Fibroblast of skin of left biceps (primary cell): ENCODE data around the gene SLX4IP.

Experiments used
- DNase-seq, 2 experiments: peaks; one replicate each; pipeline ENCODE4 v3.0.0-alpha.2; 2013; ENCODE audit warnings: low read depth in 2 of 2

The SLX4IP gene

GRCh38 chr20:10520528-10520927, 85.4 kb downstream of the SLX4IP start:
- no peak for DNase-seq

- no peak for DNase-seq
Observed at GRCh38 chr20:10521068-10521831, 86.1 kb downstream of the SLX4IP start.

GRCh38 chr20:10521836-10522235, 86.7 kb downstream of the SLX4IP start:
- DNase-seq, result no peak

GRCh38 chr20:10522328-10522727, 87.2 kb downstream of the SLX4IP start:
- no peak for DNase-seq

- DNase-seq, result no peak
Observed at GRCh38 chr20:10523443-10523842, 88.3 kb downstream of the SLX4IP start.

- DNase-seq, result no peak
Observed at GRCh38 chr20:10524034-10524476, 89.0 kb downstream of the SLX4IP start.

- DNase-seq, result no peak
Observed at GRCh38 chr20:10524643-10525042, 89.5 kb downstream of the SLX4IP start.

- DNase-seq, result no peak
Observed at GRCh38 chr20:10527781-10528180, 92.7 kb downstream of the SLX4IP start.

- DNase-seq, result no peak
Observed at GRCh38 chr20:10530883-10531282, 95.8 kb downstream of the SLX4IP start.

- no peak for DNase-seq
Observed at GRCh38 chr20:10531848-10532247, 96.7 kb downstream of the SLX4IP start.

- no peak for DNase-seq
Observed at GRCh38 chr20:10532361-10532760, 97.3 kb downstream of the SLX4IP start.

- DNase-seq, result no peak
Observed at GRCh38 chr20:10536531-10536930, 101.4 kb downstream of the SLX4IP start.

- no peak for DNase-seq
Observed at GRCh38 chr20:10537850-10538480, 102.9 kb downstream of the SLX4IP start.

GRCh38 chr20:10538768-10539167, 103.7 kb downstream of the SLX4IP start:
- DNase-seq, result no peak

- DNase-seq, result no peak
Observed at GRCh38 chr20:10539818-10540553, 104.9 kb downstream of the SLX4IP start.

- no peak for DNase-seq
Observed at GRCh38 chr20:10540636-10541493, 105.8 kb downstream of the SLX4IP start.

- no peak for DNase-seq
Observed at GRCh38 chr20:10541668-10542411, 106.7 kb downstream of the SLX4IP start.

GRCh38 chr20:10542442-10542841, 107.3 kb downstream of the SLX4IP start:
- no peak for DNase-seq

- DNase-seq, result no peak
Observed at GRCh38 chr20:10543480-10543879, 108.4 kb downstream of the SLX4IP start.

GRCh38 chr20:10547276-10548114, 112.4 kb downstream of the SLX4IP start:
- no peak for DNase-seq
